Neural progenitor cell (in vitro differentiated cells): ENCODE data around the gene LYRM4. TPM values are rescaled to one million over a fixed set of nuclear protein-coding genes. Genes with fewer than 3 reads are reported as not detected.
A peak's percentile ranks its signal among the peaks of the same experiment; 100 is the strongest.

Experiments
- DNase-seq: peaks from one replicate; pipeline ENCODE4 v3.0.0-alpha.2; 2016; ENCODE audit warnings: low spot score
- H2AFZ ChIP-seq: fragments of 200-600 bp; sonication (generic); replicated peaks from 2 replicates; pipeline ENCODE4 v1.6.1; 2016; ENCODE audit warnings: antibody characterized with exemption
- H3F3A ChIP-seq: fragments of 200-600 bp; sonication (generic); 2 replicates; pipeline ENCODE4 v1.6.1; 2016; ENCODE audit warnings: antibody characterized with exemption, low read depth
- H3K27ac ChIP-seq: fragments of 200-600 bp; sonication (generic); 2 replicates; pipeline ENCODE4 v1.5.1; 2016; ENCODE audit warnings: mild to moderate bottlenecking
- H3K27me3 ChIP-seq: fragments of 200-600 bp; sonication (generic); 2 replicates; pipeline ENCODE4 v1.6.1; 2016; ENCODE audit warnings: mild to moderate bottlenecking, moderate library complexity
- H3K36me3 ChIP-seq: fragments of 200-600 bp; sonication (generic); 2 replicates; pipeline ENCODE4 v1.5.1; 2016
- H3K4me1 ChIP-seq: fragments of 200-600 bp; sonication (generic); 2 replicates; pipeline ENCODE4 v1.6.1; 2016; ENCODE audit warnings: mixed run types
- H3K4me2 ChIP-seq: fragments of 200-600 bp; sonication (generic); 2 replicates; pipeline ENCODE4 v1.6.1; 2016
- H3K4me3 ChIP-seq: fragments of 200-600 bp; sonication (generic); 2 replicates; pipeline ENCODE4 v1.5.1; 2016
- H3K79me2 ChIP-seq: fragments of 200-600 bp; sonication (generic); 2 replicates; pipeline ENCODE4 v1.6.1; 2016; ENCODE audit warnings: low read depth
- H3K9ac ChIP-seq: fragments of 200-600 bp; sonication (generic); 2 replicates; pipeline ENCODE4 v1.6.1; 2016
- H3K9me3 ChIP-seq: fragments of 200-600 bp; sonication (generic); 2 replicates; pipeline ENCODE4 v1.5.1; 2016; ENCODE audit warnings: low read depth
- H4K20me1 ChIP-seq: fragments of 200-600 bp; sonication (generic); 2 replicates; pipeline ENCODE4 v1.6.1; 2016; ENCODE audit warnings: low read depth
- H3K27ac Mint-ChIP-seq: 3 replicates; pipeline ENCODE4 v1.8.0; 2021; ENCODE audit warnings: mixed read lengths
- H3K27me3 Mint-ChIP-seq: 2 replicates; pipeline ENCODE4 v1.8.0; 2022; ENCODE audit warnings: low read depth, mild to moderate bottlenecking, inconsistent platforms, moderate library complexity, mixed read lengths; ENCODE audit not compliant: insufficient read depth
- H3K36me3 Mint-ChIP-seq: 3 replicates; pipeline ENCODE4 v1.8.0; 2021; ENCODE audit warnings: mixed read lengths
- H3K4me1 Mint-ChIP-seq: 3 replicates; pipeline ENCODE4 v1.8.0; 2021; ENCODE audit warnings: mixed read lengths
- H3K4me3 Mint-ChIP-seq: 3 replicates; pipeline ENCODE4 v1.8.0; 2021; ENCODE audit warnings: mild to moderate bottlenecking, moderate library complexity, mixed read lengths
- H3K9me3 Mint-ChIP-seq: 3 replicates; pipeline ENCODE4 v1.8.0; 2020; ENCODE audit warnings: mixed read lengths
- CTCF ChIP-seq: fragments of 200-600 bp; sonication (generic); IDR thresholded peaks from 2 replicates; pipeline ENCODE4 v1.5.1; 2017; ENCODE audit warnings: antibody characterized with exemption, mild to moderate bottlenecking
- EZH2 ChIP-seq: fragments of 200-600 bp; sonication (generic); IDR thresholded peaks from 2 replicates; pipeline ENCODE4 v1.6.1; 2017; ENCODE audit warnings: antibody characterized with exemption, mild to moderate bottlenecking, moderate library complexity
- EZH2phosphoT487 ChIP-seq: fragments of 200-600 bp; sonication (generic); IDR thresholded peaks from 2 replicates; pipeline ENCODE4 v1.6.1; 2017; ENCODE audit warnings: antibody characterized with exemption
- total RNA-seq: library from RNA; depleted of rRNA; stranded (reverse); fragments of >200 nt; gene quantifications from 2 replicates; pipeline ENCODE4 v1.2.3, GENCODE V29; 2015; ENCODE audit warnings: low replicate concordance

The LYRM4 gene
- total RNA-seq, 1 donor from 2014 or later, result 23.9 TPM

- Histone ChIP-seq H3K4me3 (no peak overlapping the region), H3K4me2 (no peak overlapping the region), H3K27me3 (no peaks in the 10 kb centered on the region), H3K27ac (no peak overlapping the region), H3K9me3 (no peaks in the 10 kb centered on the region), H2AFZ (no peak overlapping the region), H4K20me1 (peaks cover 10% of the 10 kb centered on the region), H3F3A (no peaks in the 10 kb centered on the region), H3K4me1 (peaks cover 13% of the 10 kb centered on the region), H3K9ac (no peak overlapping the region), H3K36me3 (no peaks in the 10 kb centered on the region), H3K79me2 (no peaks in the 10 kb centered on the region)
- no peak for DNase-seq
- no peak overlapping the region for H3K27ac Mint-ChIP-seq
- H3K4me3 Mint-ChIP-seq, result no peak overlapping the region
- no peaks in the 10 kb centered on the region for H3K36me3 Mint-ChIP-seq
- TF ChIP-seq CTCF (no peak), EZH2phosphoT487 (no peak), EZH2 (no peak)
- no peaks in the 10 kb centered on the region for H3K27me3 Mint-ChIP-seq
- H3K4me1 Mint-ChIP-seq, result peaks cover 23% of the 10 kb centered on the region
- no peaks in the 10 kb centered on the region for H3K9me3 Mint-ChIP-seq
These were observed 80.8 kb downstream of the LYRM4 start for GRCh38 chr6:5179917-5180316.

- TF ChIP-seq EZH2phosphoT487 (no peak), CTCF (no peak), EZH2 (no peak)
- Mint-ChIP-seq H3K4me3 (no peak overlapping the region), H3K36me3 (no peaks in the 10 kb centered on the region), H3K27me3 (no peaks in the 10 kb centered on the region), H3K4me1 (peaks cover 34% of the 10 kb centered on the region), H3K9me3 (no peaks in the 10 kb centered on the region), H3K27ac (no peak overlapping the region)
- H3K27me3 ChIP-seq, result no peaks in the 10 kb centered on the region
- no peaks in the 10 kb centered on the region for H3K9me3 ChIP-seq
- no peak overlapping the region for H3K4me2 ChIP-seq
- no peak overlapping the region for H3K27ac ChIP-seq
- no peaks in the 10 kb centered on the region for H3K36me3 ChIP-seq
- H3F3A ChIP-seq, result no peaks in the 10 kb centered on the region
- H2AFZ ChIP-seq, result no peak overlapping the region
- H4K20me1 ChIP-seq, result peaks cover 10% of the 10 kb centered on the region
- no peaks in the 10 kb centered on the region for H3K79me2 ChIP-seq
- H3K4me1 ChIP-seq, result peaks cover 24% of the 10 kb centered on the region
- DNase-seq, result no peak
- no peak overlapping the region for H3K9ac ChIP-seq
- no peak overlapping the region for H3K4me3 ChIP-seq
These were observed 81.9 kb downstream of the LYRM4 start for GRCh38 chr6:5178806-5179205.

GRCh38 chr6:5175635-5176034 lies 85.1 kb downstream of the LYRM4 start:
- H3K4me3 ChIP-seq, result no peak overlapping the region
- peaks cover 41% of the 10 kb centered on the region for H3K4me1 ChIP-seq
- no peak overlapping the region for H3K27ac ChIP-seq
- peaks cover 6% of the 10 kb centered on the region for H3F3A ChIP-seq
- no peaks in the 10 kb centered on the region for H3K9me3 Mint-ChIP-seq
- H3K9me3 ChIP-seq, result no peaks in the 10 kb centered on the region
- no peaks in the 10 kb centered on the region for H3K36me3 ChIP-seq
- TF ChIP-seq CTCF, result no peak
- no peak for TF ChIP-seq EZH2phosphoT487
- TF ChIP-seq EZH2, result no peak
- no peak overlapping the region for H3K4me2 ChIP-seq
- H3K79me2 ChIP-seq, result no peaks in the 10 kb centered on the region
- H3K27me3 ChIP-seq, result no peaks in the 10 kb centered on the region
- peak overlapping the region; percentile 72 for H3K27ac Mint-ChIP-seq
- H3K4me1 Mint-ChIP-seq, result peaks cover 60% of the 10 kb centered on the region
- no peak overlapping the region for H3K9ac ChIP-seq
- H3K27me3 Mint-ChIP-seq, result peaks cover 2% of the 10 kb centered on the region
- peaks cover 16% of the 10 kb centered on the region for H4K20me1 ChIP-seq
- no peaks in the 10 kb centered on the region for H3K36me3 Mint-ChIP-seq
- no peak overlapping the region for H2AFZ ChIP-seq
- H3K4me3 Mint-ChIP-seq, result no peak overlapping the region
- DNase-seq, result no peak
